ENCODE data around the gene ZNF521.

The ZNF521 gene

GRCh38 chr18:25327584-25327983, 24.4 kb downstream of the ZNF521 start:
- Histone ChIP-seq H3K36me3 (ENCODE audit: control insufficient read depth, insufficient read depth, low read length) (no peaks in the 10 kb centered on the region), H3K4me3 (ENCODE audit: low read length) (no peak overlapping the region), H3K27ac (ENCODE audit: low read depth, low read length) (no peak overlapping the region)

GRCh38 chr18:25326361-25326952, 25.5 kb downstream of the ZNF521 start:
- no peaks in the 10 kb centered on the region for H3K36me3 ChIP-seq (ENCODE audit: control insufficient read depth, insufficient read depth, low read length)
- no peak overlapping the region for H3K9ac ChIP-seq (ENCODE audit: low read length)
- H3K4me3 ChIP-seq (ENCODE audit: low read length) = no peak overlapping the region
- H3K4me1 ChIP-seq (ENCODE audit: control insufficient read depth, insufficient read depth, low read length) = peaks cover 14% of the 10 kb centered on the region
- no peaks in the 10 kb centered on the region for H3K27me3 ChIP-seq (ENCODE audit: control insufficient read depth, insufficient read depth, low read length)
- H3K27ac ChIP-seq (ENCODE audit: low read depth, low read length) = no peak overlapping the region

More at GRCh38 chr18:25327584-25327983, 24.4 kb downstream of the ZNF521 start:
- Histone ChIP-seq H3K4me1 (ENCODE audit: control insufficient read depth, insufficient read depth, low read length) (peaks cover 14% of the 10 kb centered on the region), H3K9ac (ENCODE audit: low read length) (no peak overlapping the region), H3K27me3 (ENCODE audit: control insufficient read depth, insufficient read depth, low read length) (no peaks in the 10 kb centered on the region)

- Histone ChIP-seq H3K4me3 (ENCODE audit: low read length) (no peak overlapping the region), H3K27ac (ENCODE audit: low read depth, low read length) (no peak overlapping the region), H3K9ac (ENCODE audit: low read length) (no peak overlapping the region), H3K36me3 (ENCODE audit: control insufficient read depth, insufficient read depth, low read length) (no peaks in the 10 kb centered on the region), H3K27me3 (ENCODE audit: control insufficient read depth, insufficient read depth, low read length) (no peaks in the 10 kb centered on the region), H3K4me1 (ENCODE audit: control insufficient read depth, insufficient read depth, low read length) (peaks cover 14% of the 10 kb centered on the region)
These were observed 29.2 kb downstream of the ZNF521 start for GRCh38 chr18:25322806-25323205.

- Histone ChIP-seq H3K4me3 (ENCODE audit: low read length) (no peak overlapping the region), H3K27ac (ENCODE audit: low read depth, low read length) (no peak overlapping the region), H3K36me3 (ENCODE audit: control insufficient read depth, insufficient read depth, low read length) (no peaks in the 10 kb centered on the region), H3K27me3 (ENCODE audit: control insufficient read depth, insufficient read depth, low read length) (no peaks in the 10 kb centered on the region), H3K9ac (ENCODE audit: low read length) (no peak overlapping the region), H3K4me1 (ENCODE audit: control insufficient read depth, insufficient read depth, low read length) (no peaks in the 10 kb centered on the region)
These were observed 35.5 kb downstream of the ZNF521 start for GRCh38 chr18:25316381-25317018.

GRCh38 chr18:25314838-25315190, 37.2 kb downstream of the ZNF521 start:
- no peak overlapping the region for H3K27ac ChIP-seq (ENCODE audit: low read depth, low read length)
- H3K9ac ChIP-seq (ENCODE audit: low read length) = no peak overlapping the region
- no peaks in the 10 kb centered on the region for H3K36me3 ChIP-seq (ENCODE audit: control insufficient read depth, insufficient read depth, low read length)
- H3K4me1 ChIP-seq (ENCODE audit: control insufficient read depth, insufficient read depth, low read length) = no peaks in the 10 kb centered on the region
- H3K4me3 ChIP-seq (ENCODE audit: low read length) = no peak overlapping the region
- no peaks in the 10 kb centered on the region for H3K27me3 ChIP-seq (ENCODE audit: control insufficient read depth, insufficient read depth, low read length)

GRCh38 chr18:25314151-25314837, 37.7 kb downstream of the ZNF521 start:
- Histone ChIP-seq H3K27me3 (ENCODE audit: control insufficient read depth, insufficient read depth, low read length) (no peaks in the 10 kb centered on the region), H3K4me3 (ENCODE audit: low read length) (no peak overlapping the region), H3K27ac (ENCODE audit: low read depth, low read length) (no peak overlapping the region), H3K9ac (ENCODE audit: low read length) (no peak overlapping the region), H3K4me1 (ENCODE audit: control insufficient read depth, insufficient read depth, low read length) (no peaks in the 10 kb centered on the region), H3K36me3 (ENCODE audit: control insufficient read depth, insufficient read depth, low read length) (no peaks in the 10 kb centered on the region)

GRCh38 chr18:25313268-25313667, 38.7 kb downstream of the ZNF521 start:
- no peaks in the 10 kb centered on the region for H3K4me1 ChIP-seq (ENCODE audit: control insufficient read depth, insufficient read depth, low read length)
- no peak overlapping the region for H3K9ac ChIP-seq (ENCODE audit: low read length)
- H3K36me3 ChIP-seq (ENCODE audit: control insufficient read depth, insufficient read depth, low read length) = no peaks in the 10 kb centered on the region
- H3K4me3 ChIP-seq (ENCODE audit: low read length) = no peak overlapping the region
- H3K27me3 ChIP-seq (ENCODE audit: control insufficient read depth, insufficient read depth, low read length) = no peaks in the 10 kb centered on the region
- no peak overlapping the region for H3K27ac ChIP-seq (ENCODE audit: low read depth, low read length)

- Histone ChIP-seq H3K27ac (ENCODE audit: low read depth, low read length) (no peak overlapping the region), H3K4me1 (ENCODE audit: control insufficient read depth, insufficient read depth, low read length) (no peaks in the 10 kb centered on the region), H3K9ac (ENCODE audit: low read length) (no peak overlapping the region), H3K4me3 (ENCODE audit: low read length) (no peak overlapping the region), H3K27me3 (ENCODE audit: control insufficient read depth, insufficient read depth, low read length) (no peaks in the 10 kb centered on the region), H3K36me3 (ENCODE audit: control insufficient read depth, insufficient read depth, low read length) (no peaks in the 10 kb centered on the region)
These were observed 41.9 kb downstream of the ZNF521 start for GRCh38 chr18:25310045-25310444.

GRCh38 chr18:25308381-25308780, 43.6 kb downstream of the ZNF521 start:
- Histone ChIP-seq H3K36me3 (ENCODE audit: control insufficient read depth, insufficient read depth, low read length) (no peaks in the 10 kb centered on the region), H3K27me3 (ENCODE audit: control insufficient read depth, insufficient read depth, low read length) (no peaks in the 10 kb centered on the region), H3K4me3 (ENCODE audit: low read length) (no peak overlapping the region), H3K27ac (ENCODE audit: low read depth, low read length) (no peak overlapping the region), H3K4me1 (ENCODE audit: control insufficient read depth, insufficient read depth, low read length) (no peaks in the 10 kb centered on the region), H3K9ac (ENCODE audit: low read length) (no peak overlapping the region)

GRCh38 chr18:25307192-25307591, 44.8 kb downstream of the ZNF521 start:
- H3K4me3 ChIP-seq (ENCODE audit: low read length) = no peak overlapping the region
- H3K27ac ChIP-seq (ENCODE audit: low read depth, low read length) = no peak overlapping the region
- no peaks in the 10 kb centered on the region for H3K27me3 ChIP-seq (ENCODE audit: control insufficient read depth, insufficient read depth, low read length)

GRCh38 chr18:25306671-25307070, 45.3 kb downstream of the ZNF521 start:
- Histone ChIP-seq H3K27ac (ENCODE audit: low read depth, low read length) (no peak overlapping the region), H3K9ac (ENCODE audit: low read length) (no peak overlapping the region), H3K4me3 (ENCODE audit: low read length) (no peak overlapping the region), H3K36me3 (ENCODE audit: control insufficient read depth, insufficient read depth, low read length) (no peaks in the 10 kb centered on the region), H3K27me3 (ENCODE audit: control insufficient read depth, insufficient read depth, low read length) (no peaks in the 10 kb centered on the region), H3K4me1 (ENCODE audit: control insufficient read depth, insufficient read depth, low read length) (no peaks in the 10 kb centered on the region)

More at GRCh38 chr18:25307192-25307591, 44.8 kb downstream of the ZNF521 start:
- no peak overlapping the region for H3K9ac ChIP-seq (ENCODE audit: low read length)
- no peaks in the 10 kb centered on the region for H3K4me1 ChIP-seq (ENCODE audit: control insufficient read depth, insufficient read depth, low read length)
- H3K36me3 ChIP-seq (ENCODE audit: control insufficient read depth, insufficient read depth, low read length) = no peaks in the 10 kb centered on the region

GRCh38 chr18:25305584-25305983, 46.4 kb downstream of the ZNF521 start:
- H3K27ac ChIP-seq (ENCODE audit: low read depth, low read length) = no peak overlapping the region
- H3K27me3 ChIP-seq (ENCODE audit: control insufficient read depth, insufficient read depth, low read length) = no peaks in the 10 kb centered on the region

GRCh38 chr18:25300492-25300891, 51.5 kb downstream of the ZNF521 start:
- Histone ChIP-seq H3K4me3 (ENCODE audit: low read length) (no peak overlapping the region), H3K9ac (ENCODE audit: low read length) (no peak overlapping the region), H3K27me3 (ENCODE audit: control insufficient read depth, insufficient read depth, low read length) (no peaks in the 10 kb centered on the region), H3K4me1 (ENCODE audit: control insufficient read depth, insufficient read depth, low read length) (no peaks in the 10 kb centered on the region), H3K36me3 (ENCODE audit: control insufficient read depth, insufficient read depth, low read length) (no peaks in the 10 kb centered on the region), H3K27ac (ENCODE audit: low read depth, low read length) (no peak overlapping the region)

More at GRCh38 chr18:25305584-25305983, 46.4 kb downstream of the ZNF521 start:
- Histone ChIP-seq H3K36me3 (ENCODE audit: control insufficient read depth, insufficient read depth, low read length) (no peaks in the 10 kb centered on the region), H3K4me1 (ENCODE audit: control insufficient read depth, insufficient read depth, low read length) (no peaks in the 10 kb centered on the region), H3K4me3 (ENCODE audit: low read length) (no peak overlapping the region), H3K9ac (ENCODE audit: low read length) (no peak overlapping the region)
